Measurements from ENCODE around the gene SEC24C. TPM values are rescaled to one million over a fixed set of nuclear protein-coding genes. Genes with fewer than 3 reads are reported as not detected.

Gene SEC24C
- total and polyA plus RNA-seq, 2 of the 4 experiments (the other 2 are of a cell fraction): 74.2 to 88.9 TPM

DNA sequence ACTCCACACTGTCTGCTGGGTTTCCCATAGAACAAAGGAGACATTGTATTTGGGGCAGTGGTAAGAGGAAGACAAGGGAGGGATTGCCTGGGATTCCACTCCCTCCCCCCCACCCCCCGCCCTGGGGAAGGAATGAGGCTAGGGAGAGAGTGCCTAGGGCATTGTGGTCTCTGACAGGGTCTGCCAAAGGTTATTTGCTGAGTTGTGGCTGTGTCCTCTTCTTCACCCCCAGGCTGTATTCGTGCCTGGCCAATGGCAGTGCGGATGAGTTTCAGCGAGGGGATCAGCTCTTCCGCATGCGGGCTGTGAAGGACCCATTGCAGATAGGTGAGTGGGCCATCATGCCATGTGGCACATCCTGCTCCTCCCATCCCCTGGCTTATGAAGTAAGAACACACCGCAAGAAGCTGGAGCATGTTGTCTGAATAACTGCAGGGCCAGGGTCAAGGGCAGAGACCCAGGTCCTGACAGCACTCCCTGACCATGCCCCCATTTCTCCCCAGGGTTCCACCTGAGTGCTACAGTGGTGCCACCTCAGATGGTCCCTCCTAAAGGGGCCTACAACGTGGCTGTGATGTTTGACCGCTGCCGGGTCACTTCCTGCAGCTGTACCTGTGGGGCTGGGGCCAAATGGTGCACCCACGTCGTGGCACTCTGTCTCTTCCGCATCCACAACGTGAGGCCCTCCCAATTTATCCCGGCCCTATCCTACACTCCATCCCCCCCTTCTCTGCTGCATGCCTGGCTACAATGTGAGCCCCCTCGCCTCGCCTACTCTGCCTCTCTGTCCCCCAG lies 44.9 kb downstream of the SEC24C start:
- Histone ChIP-seq H3K9ac (ENCODE audit: low read depth, low read length) (no peak overlapping the region), H2AK5ac (ENCODE audit: low read depth, low read length) (no peak overlapping the region), H4K20me1 (ENCODE audit: insufficient read depth, low read length) (peaks cover 37% of the 10 kb centered on the region), H2AK9ac (replicated peaks; ENCODE audit: low read depth, low read length, poor library complexity) (no peak overlapping the region), H3K9me3 (ENCODE audit: control insufficient read depth, insufficient read depth, low read length) (no peaks in the 10 kb centered on the region), H3K27ac (ENCODE audit: insufficient read depth, low read length) (no peak overlapping the region), H2BK15ac (ENCODE audit: low read depth, low read length) (no peak overlapping the region), H3K79me1 (ENCODE audit: low read depth in 1 of 2, low read length in 2 of 2) (peaks cover 18 to 55% of the 10 kb centered on the region in 2 experiments), H3K36me3 (ENCODE audit: control insufficient read depth, insufficient read depth, low read length) (peaks cover 51% of the 10 kb centered on the region), H3K23ac (ENCODE audit: low read depth, low read length) (no peak overlapping the region), H2AFZ (replicated peaks; ENCODE audit: low read length, poor library complexity) (no peak overlapping the region), H2BK5ac (ENCODE audit: low read depth, low read length, poor library complexity, severe bottlenecking) (no peak overlapping the region), H3K27me3 (ENCODE audit: control insufficient read depth, insufficient read depth, low read length) (no peaks in the 10 kb centered on the region), H3K4ac (ENCODE audit: low read depth, low read length) (no peak overlapping the region), H3K9me1 (ENCODE audit: insufficient read depth, low read length) (peaks cover 13% of the 10 kb centered on the region; the same call in 1 of the 2 replicates), H4K5ac (ENCODE audit: low read depth, low read length) (no peak overlapping the region), H3K4me2 (ENCODE audit: low read depth, low read length) (no peak overlapping the region), H3K4me3 (ENCODE audit: insufficient read depth, low read depth, low read length) (no peak overlapping the region), H3K4me1 (ENCODE audit: control insufficient read depth, insufficient read depth, low read length) (peaks cover 3% of the 10 kb centered on the region; the same call in 1 of the 2 replicates), H3K18ac (ENCODE audit: low read depth, low read length) (no peak overlapping the region), H2BK20ac (ENCODE audit: low read depth, low read length) (no peak overlapping the region), H4K91ac (ENCODE audit: insufficient read depth, low read depth, low read length) (no peak overlapping the region), H4K8ac (ENCODE audit: low read depth in 2 of 2, low read length in 2 of 2) (no peak overlapping the region), H3K56ac (ENCODE audit: extremely low read depth, insufficient read depth, low read length) (no peak overlapping the region), H3K14ac (replicated peaks; ENCODE audit: low read depth, low read length) (no peak overlapping the region), H2BK120ac (ENCODE audit: low read depth, low read length) (no peak overlapping the region)
- DNase-seq: no peak
- CTCF ChIA-PET: no interaction called here
- no TSS peak for BruUV-seq (replicated peaks)
- in situ Hi-C loops (cut with MboI; ENCODE audit: low sequenced_read_pairs): no loop called here
- dilution Hi-C loops (cut with HindIII; ENCODE audit: low sequenced_read_pairs, unreplicated experiment): no loop called here
- ATAC-seq (ENCODE audit: low read depth): no peak
- WGBS, 2 experiments (ENCODE audit: extremely low coverage in 2 of 2, insufficient read length in 1 of 2): 92% methylated on average over 8 of the region's 17 CpGs; no CpG with 5 or more reads in 1 of the 2 experiments
- intact Hi-C loops (cut with micrococcal nuclease): no loop called here
- POLR2A ChIA-PET (ENCODE audit: unreplicated experiment): no interaction called here
- TF ChIP-seq RAD21 (IDR thresholded peaks at IDR 0.05; ENCODE audit: low read length) (no peak), CEBPB (IDR thresholded peaks at IDR 0.05; ENCODE audit: low read depth, low read length) (no peak), SMC3 (IDR thresholded peaks at IDR 0.05; ENCODE audit: low read depth, low read length) (no peak), RFX5 (IDR thresholded peaks at IDR 0.05; ENCODE audit: low read depth, low read length) (no peak), POLR2A (IDR thresholded peaks at IDR 0.05; ENCODE audit: low read depth, low read length) (no peak)

All from IMR-90 (cell line).